ENCODE measurements around the gene CRYGS.

GRCh38 chr3:186592682-186593081, 48.5 kb upstream of the CRYGS start:
- TF ChIP-seq POLR2A (IDR thresholded peaks at IDR 0.05) (no peak), CTCF (IDR thresholded peaks at IDR 0.05) (no peak)

All from Peyer's patch (tissue), 4 donors.